IPS-NIHi7 (cell line): ENCODE results near the gene PALLD.

Experiments used
- DNase-seq: peaks from one replicate; pipeline ENCODE4 v3.0.0; 2012; ENCODE audit warnings: mixed read lengths; ENCODE audit errors: extremely low spot score

The PALLD gene

GRCh38 chr4:168646001-168646768 lies 149.3 kb downstream of the PALLD start:
- DNase-seq, result no peak

GRCh38 chr4:168647646-168648375 lies 151.0 kb downstream of the PALLD start:
- no peak for DNase-seq

- DNase-seq, result no peak
Measured at GRCh38 chr4:168648494-168648893, 151.6 kb downstream of the PALLD start.

GRCh38 chr4:168648929-168649328 lies 152.1 kb downstream of the PALLD start:
- DNase-seq, result no peak

DNA sequence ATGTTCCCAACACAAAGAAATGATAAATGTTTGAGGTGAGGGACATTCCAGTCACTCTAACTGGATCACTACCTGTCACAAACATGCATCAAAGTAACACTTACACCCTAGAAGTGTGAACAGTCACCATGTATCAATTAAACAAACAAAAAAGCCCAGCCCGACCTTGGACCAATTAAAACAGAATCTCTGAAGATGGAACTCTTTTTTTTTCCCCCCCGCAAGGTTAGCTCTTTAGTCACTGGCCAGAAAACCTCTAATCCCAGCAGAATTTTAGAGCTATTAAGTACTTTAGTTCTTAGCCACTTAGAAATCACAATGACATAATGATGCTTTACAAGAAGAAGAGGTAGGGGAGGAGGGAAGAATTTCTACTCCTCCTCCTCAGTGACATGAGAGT lies 154.5 kb downstream of the PALLD start:
- no peak for DNase-seq

DNA sequence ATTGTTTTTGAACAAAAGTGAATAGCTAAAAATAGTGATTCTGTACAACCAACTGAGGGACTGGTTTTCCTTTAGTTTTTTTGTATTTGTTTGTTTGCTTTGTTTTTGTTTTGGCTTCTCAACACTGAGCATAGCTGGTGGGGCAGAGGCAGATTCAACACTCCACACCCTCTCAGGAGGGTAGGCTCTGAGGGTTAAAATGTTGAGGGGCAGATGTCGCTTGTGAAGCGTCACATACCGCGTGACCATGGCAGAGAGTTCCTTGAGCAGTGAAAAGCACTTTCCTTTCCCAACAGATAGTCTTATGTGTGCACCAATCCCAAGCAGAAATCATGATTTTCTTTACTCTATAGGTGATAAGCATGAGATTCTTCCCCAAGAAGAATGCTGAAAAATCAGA lies 155.0 kb downstream of the PALLD start:
- no peak for DNase-seq

DNA sequence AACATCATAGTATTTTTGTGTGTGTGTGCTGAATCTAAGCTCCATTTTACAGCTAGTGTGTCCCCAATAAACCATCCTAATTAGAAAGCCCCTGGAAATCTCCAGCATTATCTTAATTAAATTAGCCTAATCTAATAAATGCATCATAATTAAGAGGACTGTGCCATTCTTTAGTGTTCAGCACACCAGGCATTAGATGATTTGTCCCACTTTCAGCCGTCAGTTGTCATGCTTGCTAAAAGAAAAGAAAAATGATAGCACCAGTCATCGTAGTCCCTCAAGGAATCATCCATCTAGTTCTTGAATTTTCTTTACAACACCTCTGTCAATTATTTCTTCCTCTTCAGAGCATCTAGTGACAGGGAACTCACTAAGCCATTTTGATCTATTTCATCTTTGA lies 155.9 kb downstream of the PALLD start:
- DNase-seq, result no peak

DNA sequence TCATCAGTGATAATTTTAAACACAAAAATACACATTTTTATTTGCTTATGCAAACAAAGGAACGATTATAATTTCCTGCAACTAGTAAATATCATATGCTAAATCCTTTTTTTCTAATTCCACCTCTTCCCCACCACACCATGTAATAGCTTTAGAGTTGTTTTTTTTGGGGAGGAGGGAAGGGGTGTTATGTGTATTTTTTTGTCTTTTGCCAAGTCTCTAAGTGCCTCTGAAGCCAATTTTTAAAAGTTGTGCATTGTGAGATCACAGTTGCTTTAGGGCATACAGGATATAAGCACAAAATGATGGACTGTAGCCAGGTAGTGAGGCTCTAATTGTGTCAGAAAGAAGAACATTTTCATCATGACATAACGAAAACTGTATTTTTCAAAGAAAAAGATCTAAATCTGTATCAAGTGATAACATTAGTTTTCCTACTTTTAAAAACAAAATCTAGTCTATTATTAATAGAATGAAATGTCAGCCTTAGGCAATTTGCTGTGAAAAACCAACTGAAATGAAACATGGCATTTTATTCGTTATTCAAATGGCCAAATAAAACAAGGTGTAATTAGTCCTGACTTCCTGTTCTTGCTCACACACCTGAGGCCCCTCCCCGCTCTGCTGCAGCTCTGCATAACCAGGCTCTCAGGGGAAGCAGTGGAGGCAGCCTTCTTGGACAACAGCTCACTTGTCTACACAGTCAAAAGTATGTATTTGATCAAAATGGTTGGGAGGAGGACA lies 157.4 kb downstream of the PALLD start:
- DNase-seq, result peak; percentile 35

DNA sequence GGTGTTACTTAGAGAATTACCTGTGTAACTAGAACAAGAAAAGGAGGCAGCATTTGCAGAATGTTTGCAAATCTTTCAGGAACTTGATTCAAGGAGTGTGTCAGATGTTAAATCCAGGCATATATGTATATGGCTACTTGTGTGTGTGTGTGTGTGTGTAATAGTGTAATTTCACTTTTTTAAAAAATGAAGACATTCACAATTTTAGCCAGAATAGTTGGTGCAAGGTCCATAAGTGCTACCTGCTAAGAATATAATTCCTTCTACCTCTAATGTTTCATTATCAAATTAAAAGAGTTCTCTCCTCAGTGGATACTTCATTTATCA lies 158.0 kb downstream of the PALLD start:
- DNase-seq, result no peak

DNA sequence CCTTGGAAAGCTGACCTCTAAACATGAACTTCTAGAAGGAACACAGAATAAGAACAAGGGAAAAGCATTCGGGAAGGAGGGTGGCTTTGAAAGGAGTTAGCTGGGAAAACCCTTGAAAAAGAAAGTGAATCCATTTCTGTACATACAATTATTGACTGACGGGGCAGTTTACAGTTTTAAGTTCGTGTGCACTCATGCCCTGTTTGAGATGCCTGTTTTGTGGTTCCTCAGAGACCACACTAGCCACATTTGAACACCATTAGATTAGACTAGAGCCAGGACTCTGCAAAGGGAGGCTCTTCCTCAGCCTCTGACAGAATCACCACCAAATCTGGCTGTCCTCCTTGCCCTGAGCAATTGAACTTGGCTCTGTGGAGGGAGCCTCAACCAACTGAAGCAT lies 158.3 kb downstream of the PALLD start:
- no peak for DNase-seq

DNA sequence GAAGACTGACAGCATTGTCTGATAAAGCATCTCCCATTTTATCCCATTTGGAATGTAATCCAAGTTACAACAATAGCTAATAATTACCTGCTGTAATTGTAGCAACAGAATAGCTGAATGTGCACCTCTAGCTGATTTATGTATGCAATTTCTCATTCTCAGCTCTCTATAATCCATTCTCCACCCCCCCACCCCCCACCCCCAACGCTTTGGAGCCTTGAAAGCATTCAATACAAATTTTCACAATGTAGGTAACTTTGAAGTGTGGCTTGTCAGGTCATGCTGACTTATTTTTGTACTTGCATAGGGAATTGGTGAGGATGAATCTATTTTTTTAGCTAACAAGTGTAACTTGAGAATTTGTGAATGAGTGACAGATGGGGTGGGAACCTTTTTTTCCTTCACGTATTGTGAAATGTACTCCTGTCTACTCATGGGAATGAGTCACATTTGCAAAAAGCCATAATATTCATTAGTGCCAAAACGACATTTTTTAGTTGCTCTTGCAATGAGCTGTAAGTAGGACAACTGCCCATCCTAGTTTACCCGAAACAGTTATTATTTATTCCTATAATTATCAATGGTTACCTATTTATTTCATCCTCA lies 159.3 kb downstream of the PALLD start:
- no peak for DNase-seq

DNA sequence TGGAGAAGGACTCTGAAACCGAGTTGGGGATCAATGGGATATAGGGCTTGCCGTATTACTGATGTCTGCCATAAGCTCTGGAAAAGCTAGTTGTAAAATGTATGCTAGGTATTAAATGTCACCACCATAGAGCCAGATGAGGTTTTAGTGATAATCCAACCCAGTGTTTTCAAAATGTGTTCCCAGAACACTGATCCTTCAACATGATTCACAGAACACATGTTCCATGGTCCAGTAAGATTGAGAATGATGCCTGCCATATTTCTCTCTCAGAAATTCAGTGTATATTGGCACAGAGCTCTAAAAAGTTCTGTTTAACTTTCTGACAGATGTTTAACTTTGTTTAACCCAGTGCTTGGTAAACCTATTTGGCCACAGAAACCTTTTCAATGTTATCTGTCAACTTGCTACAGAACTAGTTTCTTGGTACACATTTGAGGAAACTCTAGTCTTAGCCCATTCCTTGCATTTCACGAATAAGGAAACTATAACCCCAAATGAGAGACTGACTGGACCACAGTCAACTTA lies 160.2 kb downstream of the PALLD start:
- DNase-seq, result no peak

GRCh38 chr4:168658751-168659150 lies 161.9 kb downstream of the PALLD start:
- no peak for DNase-seq

- no peak for DNase-seq
Measured at GRCh38 chr4:168659741-168660465, 163.1 kb downstream of the PALLD start.

DNA sequence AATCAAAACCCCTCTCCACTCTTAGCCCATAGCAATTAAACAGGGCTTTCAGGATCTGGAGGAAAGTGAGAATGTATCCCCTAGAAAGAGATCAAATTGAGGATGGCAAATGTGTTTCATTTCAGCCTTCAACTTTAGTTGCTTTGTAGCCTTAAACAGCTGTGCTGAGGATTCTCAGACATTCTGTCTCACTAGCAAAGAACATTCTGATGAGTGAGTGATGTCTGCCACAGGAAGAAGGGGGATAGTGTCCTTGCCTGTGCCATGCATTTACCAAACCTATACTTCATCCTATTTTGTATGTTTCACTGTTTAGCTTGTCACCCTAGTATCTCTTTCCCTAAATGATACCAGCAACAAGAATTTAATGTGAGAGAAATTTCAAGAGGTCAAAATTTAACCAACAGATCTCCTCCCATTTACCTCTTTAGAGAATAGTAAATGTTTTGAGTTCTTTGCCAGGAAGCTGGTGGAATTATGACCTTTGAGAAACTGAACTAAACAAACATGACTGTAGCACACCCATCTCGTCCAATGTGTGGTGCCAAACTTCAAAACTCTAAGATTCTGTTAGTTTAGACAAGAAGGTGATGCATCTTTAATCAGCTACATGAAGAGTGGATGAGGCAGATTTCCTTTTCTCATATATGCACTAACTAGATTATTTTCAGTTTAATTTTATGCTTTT lies 165.6 kb downstream of the PALLD start:
- DNase-seq, result no peak

- no peak for DNase-seq
Measured at GRCh38 chr4:168664242-168664891, 167.5 kb downstream of the PALLD start.

DNA sequence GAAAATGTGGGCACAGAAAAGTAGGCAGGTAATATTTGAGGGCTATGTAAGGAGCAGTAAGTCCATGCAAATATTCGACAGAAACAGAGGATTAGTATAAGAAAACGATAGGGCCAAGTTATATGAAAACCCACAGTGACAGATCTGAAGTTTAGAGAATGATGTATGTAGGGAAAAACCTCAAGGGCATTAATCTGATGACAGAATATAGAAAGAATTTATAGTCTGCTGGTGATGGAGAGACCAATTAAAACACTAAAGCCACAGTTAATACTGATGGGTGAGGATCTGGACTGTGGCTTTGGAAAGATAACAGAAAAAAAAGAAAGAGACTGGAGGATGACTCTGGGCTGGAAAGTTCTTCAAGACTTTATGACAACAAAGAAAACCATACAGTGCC lies 169.7 kb downstream of the PALLD start:
- DNase-seq, result no peak

GRCh38 chr4:168667376-168667775 lies 170.5 kb downstream of the PALLD start:
- no peak for DNase-seq

DNA sequence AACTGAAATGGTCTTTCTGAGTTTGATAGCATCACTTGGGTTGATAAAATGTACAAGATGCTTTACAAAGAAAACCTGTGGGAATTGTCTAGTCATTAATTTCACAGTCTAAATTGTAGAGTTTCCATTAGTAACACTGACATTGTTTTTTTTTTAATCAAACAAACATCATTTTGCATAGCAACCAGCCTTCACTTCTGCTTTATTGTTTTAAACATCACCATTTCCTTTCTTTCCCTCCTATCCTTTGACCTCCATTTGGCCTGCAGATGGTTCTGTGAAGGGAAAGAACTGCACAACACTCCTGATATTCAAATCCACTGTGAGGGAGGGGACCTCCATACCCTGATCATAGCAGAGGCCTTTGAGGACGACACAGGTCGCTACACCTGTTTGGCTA lies 171.1 kb downstream of the PALLD start:
- no peak for DNase-seq

DNA sequence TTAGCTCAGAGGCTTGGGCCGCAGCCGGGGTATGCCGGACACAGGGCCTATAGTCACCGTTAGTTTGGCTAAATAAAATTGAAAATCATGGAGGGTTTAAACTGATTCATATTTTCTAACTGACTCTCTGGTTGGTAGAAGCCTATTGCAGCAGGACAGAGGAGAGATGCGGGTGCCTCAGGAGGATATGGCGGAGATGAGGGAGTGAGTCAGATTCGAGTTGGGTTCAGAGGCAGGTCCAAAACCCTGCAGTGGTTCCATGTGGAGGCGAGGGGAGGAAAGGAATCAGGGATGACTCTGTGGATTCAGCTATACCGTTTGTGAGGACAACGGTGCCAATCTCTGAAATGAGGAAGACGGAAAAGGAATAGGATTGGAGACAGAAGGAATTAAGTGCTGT lies 176.6 kb downstream of the PALLD start:
- DNase-seq, result no peak
